GM12878 (cell line): ENCODE data around the gene PELI2. TPM values are rescaled to one million over a fixed set of nuclear protein-coding genes. Genes with fewer than 3 reads are reported as not detected.

Experiments used
- ATAC-seq: fragments of 200-7000 bp; cut with Tn5 transposase; 3 replicates; pipeline ENCODE4 v1.9.1; 2020; ENCODE audit warnings: mild to moderate bottlenecking, moderate library complexity
- BruUV-seq: library from RNA; stranded (reverse); fragments of 400-500 nt; replicated peaks from 2 replicates; lab custom pipeline; 2021; lab: Mats Ljungman, UMichigan
- CTCF ChIA-PET: fragments of 300-600 bp; sonication (Branson Sonifier 250); formaldehyde crosslinking; extraction: SDS; loops from one replicate; lab custom pipeline; 2021; ENCODE audit warnings: inconsistent platforms; lab: Yijun Ruan, JAX
- POLR2A ChIA-PET: fragments of 350-600 bp; formaldehyde crosslinking; extraction: SDS; loops from one replicate; lab custom pipeline; 2021; ENCODE audit warnings: inconsistent platforms; lab: Charles Lee
- RAD21 ChIA-PET: fragments of 300-600 bp; sonication (Branson Sonifier 250); formaldehyde crosslinking; loops from one replicate; lab custom pipeline; 2023; ENCODE audit warnings: antibody characterized with exemption; ENCODE audit not compliant: unreplicated experiment; lab: Charles Lee
- SMC1A ChIA-PET: fragments of 300-600 bp; sonication (Branson Sonifier 250); formaldehyde crosslinking; loops from one replicate; lab custom pipeline; 2023; ENCODE audit not compliant: unreplicated experiment, uncharacterized antibody; lab: Charles Lee
- DNase-seq: peaks from one replicate; pipeline ENCODE4 v3.0.0-alpha.2; 2011; ENCODE audit warnings: low read depth, low spot score
- FAIRE-seq: peaks from 3 replicates; lab custom pipeline; 2011; peaks lifted over from hg19 to GRCh38; lab: Jason Lieb, UNC
- H2AFZ ChIP-seq: 2 replicates; pipeline ENCODE4 v1.6.0; 2011; ENCODE audit warnings: low read depth, low read length, control low read depth; ENCODE audit not compliant: control insufficient read depth
- H3K27ac ChIP-seq: 2 replicates; pipeline ENCODE4 v1.5.1; 2011; ENCODE audit warnings: control low read depth; ENCODE audit not compliant: control insufficient read depth, insufficient read depth
- H3K27me3 ChIP-seq, 2 experiments: replicated peaks in 1 of 2; 2 replicates each; pipeline versions ENCODE4 v1.6.0 to v1.6.1; 2011; ENCODE audit warnings: low read length in 1 of 2; ENCODE audit not compliant: control insufficient read depth in 2 of 2, insufficient read depth in 2 of 2
- H3K36me3 ChIP-seq, 2 experiments: 2 replicates each; pipeline ENCODE4 v1.5.1; 2011; ENCODE audit warnings: low read length in 1 of 2; ENCODE audit not compliant: control insufficient read depth in 2 of 2, insufficient read depth in 2 of 2
- H3K4me1 ChIP-seq: 2 replicates; pipeline ENCODE4 v1.6.1; 2011; ENCODE audit warnings: mild to moderate bottlenecking, low read length, moderate library complexity, mixed read lengths; ENCODE audit not compliant: control insufficient read depth, insufficient read depth
- H3K4me2 ChIP-seq: 2 replicates; pipeline ENCODE4 v1.6.0; 2011; ENCODE audit warnings: control low read depth; ENCODE audit not compliant: control insufficient read depth, insufficient read depth
- H3K4me3 ChIP-seq: fragments of 200-600 bp; sonication (generic); 2 replicates; pipeline ENCODE4 v1.5.1; 2016
- H3K79me2 ChIP-seq: 2 replicates; pipeline ENCODE4 v1.6.0; 2011; ENCODE audit warnings: low read length; ENCODE audit not compliant: control insufficient read depth, insufficient read depth
- H3K9ac ChIP-seq: 2 replicates; pipeline ENCODE4 v1.8.0; 2011; ENCODE audit warnings: low read length, control low read depth, mixed read lengths; ENCODE audit not compliant: control insufficient read depth, insufficient read depth
- H3K9me3 ChIP-seq: replicated peaks from 3 replicates; pipeline ENCODE4 v1.5.1; 2011; ENCODE audit warnings: mild to moderate bottlenecking, low read length; ENCODE audit not compliant: control insufficient read depth, insufficient read depth
- H4K20me1 ChIP-seq: 2 replicates; pipeline ENCODE4 v1.6.0; 2011; ENCODE audit not compliant: control insufficient read depth, insufficient read depth
- ATF3 ChIP-seq: IDR thresholded peaks from 2 replicates; pipeline ENCODE4 v1.6.1; 2011; ENCODE audit warnings: low read depth, mild to moderate bottlenecking, low read length, moderate library complexity, borderline replicate concordance; ENCODE audit errors: extremely low read depth
- CREB1 ChIP-seq: IDR thresholded peaks from 2 replicates; pipeline ENCODE4 v1.6.1; 2012; ENCODE audit warnings: low read depth, mild to moderate bottlenecking, inconsistent platforms
- EGR1 ChIP-seq, 2 experiments: IDR thresholded peaks; 1 replicate in 1 of 2; 2 replicates in 1 of 2; pipeline ENCODE4 v1.6.1; 2011 to 2012; ENCODE audit warnings: low read depth in 2 of 2, low read length in 2 of 2, borderline replicate concordance in 1 of 2, mild to moderate bottlenecking in 1 of 2, moderate library complexity in 1 of 2
- EZH2 ChIP-seq: IDR thresholded peaks from 2 replicates; pipeline ENCODE4 v1.6.1; 2012; ENCODE audit warnings: low read depth, mild to moderate bottlenecking, control low read depth, inconsistent platforms, low read length, borderline replicate concordance; ENCODE audit not compliant: control insufficient read depth
- GATAD2B ChIP-seq: fragments of 450-650 bp; conservative IDR thresholded peaks from 2 replicates; pipeline ENCODE4 v1.6.1; 2017; ENCODE audit warnings: low read depth, mild to moderate bottlenecking, moderate library complexity
- HCFC1 ChIP-seq: fragments of 150-350 bp; IDR thresholded peaks from 2 replicates; pipeline ENCODE4 v1.6.1; 2014; ENCODE audit warnings: low read length
- KDM1A ChIP-seq: fragments of 200-600 bp; sonication (generic); IDR thresholded peaks from 2 replicates; pipeline ENCODE4 v1.6.1; 2016; ENCODE audit warnings: borderline replicate concordance
- MAX ChIP-seq: IDR thresholded peaks from 2 replicates; pipeline ENCODE4 v1.6.1; 2012; ENCODE audit warnings: low read depth, low read length, improper control_type of control experiment
- MEF2B ChIP-seq: fragments of 450-650 bp; IDR thresholded peaks from 2 replicates; pipeline ENCODE4 v1.6.1; 2018; ENCODE audit warnings: mild to moderate bottlenecking, moderate library complexity; ENCODE audit not compliant: partially characterized antibody, poor library complexity, severe bottlenecking
- NFIC ChIP-seq: IDR thresholded peaks from 2 replicates; pipeline ENCODE4 v1.6.1; 2012; ENCODE audit warnings: low read depth, mild to moderate bottlenecking, inconsistent platforms, low read length, moderate library complexity
- NRF1 ChIP-seq: conservative IDR thresholded peaks from 2 replicates; pipeline ENCODE4 v1.6.1; 2011; ENCODE audit warnings: mild to moderate bottlenecking, low read depth, low read length, improper control_type of control experiment
- TCF3 ChIP-seq: IDR thresholded peaks from 2 replicates; pipeline ENCODE4 v1.6.1; 2012; ENCODE audit warnings: low read depth, mild to moderate bottlenecking, low read length, borderline replicate concordance; ENCODE audit not compliant: insufficient read depth
- YY1 ChIP-seq: IDR thresholded peaks from 2 replicates; pipeline ENCODE4 v1.6.1; 2011; ENCODE audit warnings: low read depth, mild to moderate bottlenecking, low read length
- WGBS: methylation state at CpG from one replicate; pipeline ENCODE4 v1.1.6; 2016; ENCODE audit warnings: low lambda C conversion rate; ENCODE audit not compliant: insufficient replicate concordance, insufficient coverage; ENCODE audit errors: missing lambda C conversion rate; 5-methylcytosine and 5-hydroxymethylcytosine counted together
- in situ Hi-C: fragments of 300-500 bp; cut with MboI; formaldehyde crosslinking; loops from 9 replicates; pipeline ENCODE4 v1.14.3; 2018; ENCODE audit warnings: mixed read lengths
- intact Hi-C: fragments of 100-400 bp; cut with micrococcal nuclease; formaldehyde crosslinking; loops from one replicate; pipeline ENCODE4 v1.14.2; 2022; ENCODE audit not compliant: unreplicated experiment
- polyA plus RNA-seq, 11 experiments: library from polyadenylated mRNA; depleted of rRNA in 4 of 11; unstranded in 6 of 11; stranded (reverse) in 5 of 11; fragments of >200 nt; fragmentation: Nextera tagmentation in 4 of 11; fragmentation: Illumina TruSeq in 1 of 11; extraction: Ambion mirVana in 4 of 11; extraction: Trizol in 1 of 11; gene quantifications; 1 replicate in 1 of 11; 2 replicates in 10 of 11; pipeline versions ENCODE4 v1.2.1 to v1.2.3, GENCODE V29; 2011 to 2016; ENCODE audit warnings: inconsistent platforms in 2 of 11, missing spikeins in 2 of 11, low read depth in 1 of 11
- total RNA-seq, 4 experiments: library from RNA; depleted of rRNA in 3 of 4; stranded (reverse); fragments of >200 nt in 3 of 4; fragmentation: Illumina TruSeq in 1 of 4; extraction: Trizol in 1 of 4; gene quantifications; 2 replicates each; pipeline versions ENCODE4 v1.2.1 to v1.2.3, GENCODE V29; 2013 to 2021
- TF ChIP-seq, protein P1 (sequence below): fragments of 450-650 bp; IDR thresholded peaks from 2 replicates; pipeline ENCODE4 v1.6.1; 2017; ENCODE audit warnings: mild to moderate bottlenecking, moderate library complexity
- TF ChIP-seq, protein P2 (sequence below): fragments of 450-650 bp; conservative IDR thresholded peaks from 2 replicates; pipeline ENCODE4 v1.6.1; 2017; ENCODE audit warnings: mild to moderate bottlenecking, moderate library complexity

The PELI2 gene
- total and polyA plus RNA-seq, 10 of the 15 experiments (the other 5 are each of a cell fraction or from before 2014, with no cell fraction given), result under 0.01 to 0.10 (median 0.01) TPM; not detected in 3

DNA sequence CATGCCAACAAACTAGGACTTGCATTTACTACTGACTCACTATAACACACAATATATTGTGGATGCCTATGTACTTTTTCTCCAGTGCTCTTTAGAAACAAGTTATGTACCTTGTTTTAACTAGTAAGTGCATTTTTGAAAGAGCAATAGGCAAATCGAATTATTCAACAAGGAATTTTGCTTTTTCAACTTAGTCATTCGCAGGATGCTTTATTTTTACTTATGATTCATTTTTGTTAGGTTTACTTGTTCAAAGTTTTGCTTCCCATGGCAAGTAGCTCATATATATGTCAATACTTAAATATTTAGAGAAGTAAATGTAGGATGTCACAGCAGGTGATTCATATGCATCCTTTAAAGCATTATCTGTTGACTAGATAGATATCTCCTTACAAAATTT is 149.8 kb downstream of the PELI2 start:
- ChIA-PET SMC1A (interaction anchor here (1.1 kb wide), 1 partner anchor 15 kb away, joined by 3 read pairs; no protein-coding TSS in a partner anchor), RAD21 (no interaction called here), CTCF (no interaction called here), POLR2A (no interaction called here)
- TF ChIP-seq, protein P1, sequence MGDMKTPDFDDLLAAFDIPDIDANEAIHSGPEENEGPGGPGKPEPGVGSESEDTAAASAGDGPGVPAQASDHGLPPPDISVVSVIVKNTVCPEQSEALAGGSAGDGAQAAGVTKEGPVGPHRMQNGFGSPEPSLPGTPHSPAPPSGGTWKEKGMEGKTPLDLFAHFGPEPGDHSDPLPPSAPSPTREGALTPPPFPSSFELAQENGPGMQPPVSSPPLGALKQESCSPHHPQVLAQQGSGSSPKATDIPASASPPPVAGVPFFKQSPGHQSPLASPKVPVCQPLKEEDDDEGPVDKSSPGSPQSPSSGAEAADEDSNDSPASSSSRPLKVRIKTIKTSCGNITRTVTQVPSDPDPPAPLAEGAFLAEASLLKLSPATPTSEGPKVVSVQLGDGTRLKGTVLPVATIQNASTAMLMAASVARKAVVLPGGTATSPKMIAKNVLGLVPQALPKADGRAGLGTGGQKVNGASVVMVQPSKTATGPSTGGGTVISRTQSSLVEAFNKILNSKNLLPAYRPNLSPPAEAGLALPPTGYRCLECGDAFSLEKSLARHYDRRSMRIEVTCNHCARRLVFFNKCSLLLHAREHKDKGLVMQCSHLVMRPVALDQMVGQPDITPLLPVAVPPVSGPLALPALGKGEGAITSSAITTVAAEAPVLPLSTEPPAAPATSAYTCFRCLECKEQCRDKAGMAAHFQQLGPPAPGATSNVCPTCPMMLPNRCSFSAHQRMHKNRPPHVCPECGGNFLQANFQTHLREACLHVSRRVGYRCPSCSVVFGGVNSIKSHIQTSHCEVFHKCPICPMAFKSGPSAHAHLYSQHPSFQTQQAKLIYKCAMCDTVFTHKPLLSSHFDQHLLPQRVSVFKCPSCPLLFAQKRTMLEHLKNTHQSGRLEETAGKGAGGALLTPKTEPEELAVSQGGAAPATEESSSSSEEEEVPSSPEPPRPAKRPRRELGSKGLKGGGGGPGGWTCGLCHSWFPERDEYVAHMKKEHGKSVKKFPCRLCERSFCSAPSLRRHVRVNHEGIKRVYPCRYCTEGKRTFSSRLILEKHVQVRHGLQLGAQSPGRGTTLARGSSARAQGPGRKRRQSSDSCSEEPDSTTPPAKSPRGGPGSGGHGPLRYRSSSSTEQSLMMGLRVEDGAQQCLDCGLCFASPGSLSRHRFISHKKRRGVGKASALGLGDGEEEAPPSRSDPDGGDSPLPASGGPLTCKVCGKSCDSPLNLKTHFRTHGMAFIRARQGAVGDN, result no peak
- no peak for TF ChIP-seq TCF3
- no peak for TF ChIP-seq NFIC
- no peak for TF ChIP-seq MAX
- no peak for TF ChIP-seq GATAD2B
- no peak for TF ChIP-seq EGR1 (IDR thresholded peaks at IDR 0.05; ENCODE audit: borderline replicate concordance in 1 of 2, low read depth in 2 of 2, low read length in 2 of 2)
- no peak for TF ChIP-seq YY1
- no peak for TF ChIP-seq KDM1A
- TF ChIP-seq CREB1, result no peak
- TF ChIP-seq HCFC1, result no peak
- TF ChIP-seq MEF2B, result no peak
- no peak for TF ChIP-seq EZH2
- TF ChIP-seq, protein P2, sequence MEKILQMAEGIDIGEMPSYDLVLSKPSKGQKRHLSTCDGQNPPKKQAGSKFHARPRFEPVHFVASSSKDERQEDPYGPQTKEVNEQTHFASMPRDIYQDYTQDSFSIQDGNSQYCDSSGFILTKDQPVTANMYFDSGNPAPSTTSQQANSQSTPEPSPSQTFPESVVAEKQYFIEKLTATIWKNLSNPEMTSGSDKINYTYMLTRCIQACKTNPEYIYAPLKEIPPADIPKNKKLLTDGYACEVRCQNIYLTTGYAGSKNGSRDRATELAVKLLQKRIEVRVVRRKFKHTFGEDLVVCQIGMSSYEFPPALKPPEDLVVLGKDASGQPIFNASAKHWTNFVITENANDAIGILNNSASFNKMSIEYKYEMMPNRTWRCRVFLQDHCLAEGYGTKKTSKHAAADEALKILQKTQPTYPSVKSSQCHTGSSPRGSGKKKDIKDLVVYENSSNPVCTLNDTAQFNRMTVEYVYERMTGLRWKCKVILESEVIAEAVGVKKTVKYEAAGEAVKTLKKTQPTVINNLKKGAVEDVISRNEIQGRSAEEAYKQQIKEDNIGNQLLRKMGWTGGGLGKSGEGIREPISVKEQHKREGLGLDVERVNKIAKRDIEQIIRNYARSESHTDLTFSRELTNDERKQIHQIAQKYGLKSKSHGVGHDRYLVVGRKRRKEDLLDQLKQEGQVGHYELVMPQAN, result no peak
- TF ChIP-seq NRF1, result no peak
- TF ChIP-seq ATF3, result no peak
- no peaks in the 10 kb centered on the region for H3K4me1 ChIP-seq
- DNase-seq, result no peak
- H3K27ac ChIP-seq, result no peak overlapping the region
- BruUV-seq, result no TSS peak
- no peak overlapping the region for H3K9ac ChIP-seq
- no peaks in the 10 kb centered on the region; a peak in 1 of 4 replicates for H3K27me3 ChIP-seq
- FAIRE-seq, result no peak
- H3K4me3 ChIP-seq, result no peak overlapping the region
- 0% methylated on average over 2 of the region's 2 CpGs for WGBS
- intact Hi-C loops, result no loop called here
- H3K79me2 ChIP-seq, result no peaks in the 10 kb centered on the region
- no peaks in the 10 kb centered on the region for H4K20me1 ChIP-seq
- H3K36me3 ChIP-seq, result no peaks in the 10 kb centered on the region
- ATAC-seq, result no peak
- no peak overlapping the region for H2AFZ ChIP-seq
- in situ Hi-C loops, result no loop called here
- no peaks in the 10 kb centered on the region for H3K9me3 ChIP-seq
- no peak overlapping the region for H3K4me2 ChIP-seq
